ENCODE data around the gene ANKS1B.

Gene ANKS1B

DNA sequence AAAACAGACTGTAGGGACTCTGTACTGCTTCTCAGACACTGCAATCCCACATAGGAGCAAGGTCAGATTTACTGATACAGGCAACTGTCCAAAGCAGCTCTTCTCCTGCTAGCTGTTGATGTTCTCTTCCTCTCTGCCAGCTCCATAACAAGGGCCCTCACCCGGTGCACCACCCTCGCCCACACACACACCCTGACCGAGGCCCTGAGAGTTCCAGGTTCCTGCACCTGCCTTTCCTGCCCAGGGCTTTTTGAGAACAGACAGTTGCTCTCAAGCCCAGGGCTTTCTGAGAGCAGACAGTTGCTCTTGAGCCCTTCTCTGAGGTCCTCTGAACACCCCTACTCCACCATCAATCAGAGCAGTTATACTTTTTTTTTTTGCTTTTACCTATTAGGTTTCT, 571.0 kb downstream of the ANKS1B start:
- Histone ChIP-seq H3K4me1 (ENCODE audit: insufficient read depth, low read length, poor library complexity, severe bottlenecking) (no peaks in the 10 kb centered on the region), H3K9me2 (replicated peaks; ENCODE audit: low read depth, low read length) (no peaks in the 10 kb centered on the region), H3K4me3 (ENCODE audit: low read length, poor library complexity, severe bottlenecking) (no peak overlapping the region), H2AFZ (ENCODE audit: low read length) (no peak overlapping the region), H3K27me3 (ENCODE audit: insufficient read depth, low read length, poor library complexity, severe bottlenecking) (no peaks in the 10 kb centered on the region), H3K79me2 (ENCODE audit: insufficient read depth, low read length) (no peaks in the 10 kb centered on the region), H3F3A (ENCODE audit: low read depth) (no peaks in the 10 kb centered on the region), H3K9me3 (ENCODE audit: insufficient read depth, low read depth, low read length) (no peaks in the 10 kb centered on the region), H3K9ac (ENCODE audit: low read depth, low read length, poor library complexity, severe bottlenecking) (no peak overlapping the region), H4K20me1 (ENCODE audit: insufficient read depth, low read length, poor library complexity, severe bottlenecking) (no peaks in the 10 kb centered on the region), H3K36me3 (ENCODE audit: insufficient read depth, low read length) (no peaks in the 10 kb centered on the region), H3K4me2 (ENCODE audit: low read depth, low read length, poor library complexity, severe bottlenecking) (no peak overlapping the region)
- no peak for TF ChIP-seq EZH2phosphoT487 (IDR thresholded peaks at IDR 0.05; ENCODE audit: borderline replicate concordance)
- TF ChIP-seq, protein P1, sequence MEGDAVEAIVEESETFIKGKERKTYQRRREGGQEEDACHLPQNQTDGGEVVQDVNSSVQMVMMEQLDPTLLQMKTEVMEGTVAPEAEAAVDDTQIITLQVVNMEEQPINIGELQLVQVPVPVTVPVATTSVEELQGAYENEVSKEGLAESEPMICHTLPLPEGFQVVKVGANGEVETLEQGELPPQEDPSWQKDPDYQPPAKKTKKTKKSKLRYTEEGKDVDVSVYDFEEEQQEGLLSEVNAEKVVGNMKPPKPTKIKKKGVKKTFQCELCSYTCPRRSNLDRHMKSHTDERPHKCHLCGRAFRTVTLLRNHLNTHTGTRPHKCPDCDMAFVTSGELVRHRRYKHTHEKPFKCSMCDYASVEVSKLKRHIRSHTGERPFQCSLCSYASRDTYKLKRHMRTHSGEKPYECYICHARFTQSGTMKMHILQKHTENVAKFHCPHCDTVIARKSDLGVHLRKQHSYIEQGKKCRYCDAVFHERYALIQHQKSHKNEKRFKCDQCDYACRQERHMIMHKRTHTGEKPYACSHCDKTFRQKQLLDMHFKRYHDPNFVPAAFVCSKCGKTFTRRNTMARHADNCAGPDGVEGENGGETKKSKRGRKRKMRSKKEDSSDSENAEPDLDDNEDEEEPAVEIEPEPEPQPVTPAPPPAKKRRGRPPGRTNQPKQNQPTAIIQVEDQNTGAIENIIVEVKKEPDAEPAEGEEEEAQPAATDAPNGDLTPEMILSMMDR (conservative IDR thresholded peaks at IDR 0.05; ENCODE audit: low read length), result no peak

GRCh38 chr12:99393763-99394162, 591.0 kb downstream of the ANKS1B start:
- H3K9me3 ChIP-seq (ENCODE audit: insufficient read depth, low read depth, low read length), result no peaks in the 10 kb centered on the region
- no peaks in the 10 kb centered on the region for H3K36me3 ChIP-seq (ENCODE audit: insufficient read depth, low read length)
- H3K9ac ChIP-seq (ENCODE audit: low read depth, low read length, poor library complexity, severe bottlenecking), result no peak overlapping the region
- no peaks in the 10 kb centered on the region for H3K79me2 ChIP-seq (ENCODE audit: insufficient read depth, low read length)
- no peaks in the 10 kb centered on the region for H3K27me3 ChIP-seq (ENCODE audit: insufficient read depth, low read length, poor library complexity, severe bottlenecking)
- H3K9me2 ChIP-seq (replicated peaks; ENCODE audit: low read depth, low read length), result no peaks in the 10 kb centered on the region
- no peak overlapping the region for H3K4me3 ChIP-seq (ENCODE audit: low read length, poor library complexity, severe bottlenecking)
- TF ChIP-seq, protein P1 (conservative IDR thresholded peaks at IDR 0.05; ENCODE audit: low read length), result no peak
- no peak for TF ChIP-seq EZH2phosphoT487 (IDR thresholded peaks at IDR 0.05; ENCODE audit: borderline replicate concordance)
- H3K4me2 ChIP-seq (ENCODE audit: low read depth, low read length, poor library complexity, severe bottlenecking), result no peak overlapping the region
- H3F3A ChIP-seq (ENCODE audit: low read depth), result no peaks in the 10 kb centered on the region
- H4K20me1 ChIP-seq (ENCODE audit: insufficient read depth, low read length, poor library complexity, severe bottlenecking), result no peaks in the 10 kb centered on the region
- no peak overlapping the region for H2AFZ ChIP-seq (ENCODE audit: low read length)
- no peaks in the 10 kb centered on the region for H3K4me1 ChIP-seq (ENCODE audit: insufficient read depth, low read length, poor library complexity, severe bottlenecking)

- Histone ChIP-seq H3K9me2 (replicated peaks; ENCODE audit: low read depth, low read length) (no peaks in the 10 kb centered on the region), H3K4me2 (ENCODE audit: low read depth, low read length, poor library complexity, severe bottlenecking) (no peak overlapping the region), H3K9me3 (ENCODE audit: insufficient read depth, low read depth, low read length) (no peaks in the 10 kb centered on the region), H3K9ac (ENCODE audit: low read depth, low read length, poor library complexity, severe bottlenecking) (no peak overlapping the region), H4K20me1 (ENCODE audit: insufficient read depth, low read length, poor library complexity, severe bottlenecking) (no peaks in the 10 kb centered on the region), H3K4me3 (ENCODE audit: low read length, poor library complexity, severe bottlenecking) (no peak overlapping the region), H2AFZ (ENCODE audit: low read length) (no peak overlapping the region), H3F3A (ENCODE audit: low read depth) (no peaks in the 10 kb centered on the region), H3K27me3 (ENCODE audit: insufficient read depth, low read length, poor library complexity, severe bottlenecking) (no peaks in the 10 kb centered on the region), H3K79me2 (ENCODE audit: insufficient read depth, low read length) (no peaks in the 10 kb centered on the region), H3K36me3 (ENCODE audit: insufficient read depth, low read length) (no peaks in the 10 kb centered on the region), H3K4me1 (ENCODE audit: insufficient read depth, low read length, poor library complexity, severe bottlenecking) (no peaks in the 10 kb centered on the region)
- TF ChIP-seq EZH2phosphoT487 (IDR thresholded peaks at IDR 0.05; ENCODE audit: borderline replicate concordance), result no peak
- TF ChIP-seq, protein P1 (conservative IDR thresholded peaks at IDR 0.05; ENCODE audit: low read length), result no peak
Observed at GRCh38 chr12:99392091-99392850, 592.5 kb downstream of the ANKS1B start.
